Cerebellar nuclear complex (tissue), 1 donor: Measurements from ENCODE around the gene RNF151.
"Not testable (repeated sequence)": the region's sequence is repeated elsewhere in the genome, so short reads cannot be mapped to it uniquely, and the experiment has no call there.

Experiments
- DNase-seq, 2 experiments: peaks; one replicate each; lab custom pipeline; 2025; lab: John Stamatoyannopoulos, UW

The RNF151 gene

GRCh38 chr16:1939833-1940232 is 26.8 kb upstream of the RNF151 start:
- DNase-seq, result not testable (repeated sequence)

- DNase-seq, result no peak
Measured at GRCh38 chr16:1940273-1941161, 26.1 kb upstream of the RNF151 start.

GRCh38 chr16:1941162-1942046 is 25.3 kb upstream of the RNF151 start:
- no peak for DNase-seq

- no peak for DNase-seq
Measured at GRCh38 chr16:1942047-1942809, 24.4 kb upstream of the RNF151 start.

- DNase-seq, result peak; percentile 74 to 92
Measured at GRCh38 chr16:1942810-1943726, 23.6 kb upstream of the RNF151 start, which contains the start of gene MSRB1. TSS of gene MSRB1 (minus strand) at chr16:1943199. CDS start at chr16:1943156, 43 bp downstream.

GRCh38 chr16:1944612-1945199 is 21.9 kb upstream of the RNF151 start:
- DNase-seq, result no peak

- DNase-seq, result no peak
Measured at GRCh38 chr16:1945559-1946391, 20.9 kb upstream of the RNF151 start.

- DNase-seq, result no peak
Measured at GRCh38 chr16:1946495-1947368, 19.9 kb upstream of the RNF151 start.

- no peak for DNase-seq
Measured at GRCh38 chr16:1947369-1947670, 19.3 kb upstream of the RNF151 start.

- DNase-seq, result no peak
Measured at GRCh38 chr16:1949507-1949906, 17.1 kb upstream of the RNF151 start.

- no peak for DNase-seq
Measured at GRCh38 chr16:1950047-1950446, 16.6 kb upstream of the RNF151 start.

- DNase-seq, result no peak
Measured at GRCh38 chr16:1950559-1950958, 16.1 kb upstream of the RNF151 start.

- no peak for DNase-seq
Measured at GRCh38 chr16:1953734-1954133, 12.9 kb upstream of the RNF151 start.

- DNase-seq, result not testable (repeated sequence)
Measured at GRCh38 chr16:1957434-1958142, 9.1 kb upstream of the RNF151 start.

- not testable (repeated sequence) for DNase-seq
Measured at GRCh38 chr16:1958143-1958491, 8.5 kb upstream of the RNF151 start.

- DNase-seq, result no peak
Measured at GRCh38 chr16:1958715-1959268, 7.9 kb upstream of the RNF151 start.

- no peak for DNase-seq
Measured at GRCh38 chr16:1959269-1960039, 7.2 kb upstream of the RNF151 start, which contains the start of gene NDUFB10. TSS of gene NDUFB10 (plus strand) at chr16:1959538. CDS start at chr16:1959625, 87 bp downstream.
